ENCODE measurements around the gene RTL3.
"Not testable (repeated sequence)": the region's sequence is repeated elsewhere in the genome, so short reads cannot be mapped to it uniquely, and the experiment has no call there.

RTL3 gene

GRCh38 chrX:78636096-78636495 lies 23.0 kb downstream of the RTL3 start:
- WGBS (ENCODE audit: extremely low coverage, insufficient coverage, low lambda C conversion rate) = no CpG with 5 or more reads among the region's 1 CpG

GRCh38 chrX:78624962-78625909 lies 33.9 kb downstream of the RTL3 start:
- Histone ChIP-seq H3K79me2 (ENCODE audit: control insufficient read depth, insufficient read depth, low read length) (no peaks in the 10 kb centered on the region), H2BK15ac (replicated peaks; ENCODE audit: low read depth) (no peak overlapping the region), H3K4me3 (ENCODE audit: low read length) (no peak overlapping the region), H2BK120ac (ENCODE audit: low read depth, low read length) (no peak overlapping the region), H3K4me1 (ENCODE audit: control insufficient read depth, low read depth, low read length) (no peaks in the 10 kb centered on the region), H3K23ac (ENCODE audit: low read length) (no peak overlapping the region), H3K36me3 (ENCODE audit: control insufficient read depth, insufficient read depth, low read length) (no peaks in the 10 kb centered on the region), H2AK5ac (ENCODE audit: low read length) (no peak overlapping the region), H3K27ac (ENCODE audit: low read depth, low read length) (no peak overlapping the region), H4K8ac (ENCODE audit: low read depth, low read length) (no peak overlapping the region), H2BK5ac (ENCODE audit: low read length) (no peak overlapping the region), H3K4ac (ENCODE audit: low read depth, low read length) (no peak overlapping the region), H3K79me1 (ENCODE audit: low read length) (no peaks in the 10 kb centered on the region), H3K56ac (ENCODE audit: low read length) (no peak overlapping the region), H3K9ac (ENCODE audit: low read length) (no peak overlapping the region), H3K4me2 (ENCODE audit: low read length) (no peak overlapping the region), H3K18ac (ENCODE audit: low read length) (no peak overlapping the region), H3K27me3 (ENCODE audit: insufficient read depth, low read length, poor library complexity) (no peaks in the 10 kb centered on the region), H4K5ac (ENCODE audit: low read length) (no peak overlapping the region)
- WGBS (ENCODE audit: extremely low coverage, insufficient coverage, low lambda C conversion rate) = no CpG with 5 or more reads among the region's 2 CpGs
- no peak for DNase-seq

More at GRCh38 chrX:78636096-78636495, 23.0 kb downstream of the RTL3 start:
- not testable (repeated sequence) for H4K5ac ChIP-seq (ENCODE audit: low read length); H3K4me3 ChIP-seq (ENCODE audit: low read length); H2AK5ac ChIP-seq (ENCODE audit: low read length); DNase-seq; H3K36me3 ChIP-seq (ENCODE audit: control insufficient read depth, insufficient read depth, low read length); H2BK15ac ChIP-seq (replicated peaks; ENCODE audit: low read depth); H3K4ac ChIP-seq (ENCODE audit: low read depth, low read length); H3K79me2 ChIP-seq (ENCODE audit: control insufficient read depth, insufficient read depth, low read length); H4K8ac ChIP-seq (ENCODE audit: low read depth, low read length); H3K4me1 ChIP-seq (ENCODE audit: control insufficient read depth, low read depth, low read length); H3K27me3 ChIP-seq (ENCODE audit: insufficient read depth, low read length, poor library complexity); H3K4me2 ChIP-seq (ENCODE audit: low read length); H3K9ac ChIP-seq (ENCODE audit: low read length); H3K23ac ChIP-seq (ENCODE audit: low read length); H2BK5ac ChIP-seq (ENCODE audit: low read length); H2BK120ac ChIP-seq (ENCODE audit: low read depth, low read length); H3K79me1 ChIP-seq (ENCODE audit: low read length); H3K56ac ChIP-seq (ENCODE audit: low read length); H3K27ac ChIP-seq (ENCODE audit: low read depth, low read length); H3K18ac ChIP-seq (ENCODE audit: low read length)

- no peak overlapping the region for H2BK120ac ChIP-seq (ENCODE audit: low read depth, low read length)
- DNase-seq = no peak
- no CpG with 5 or more reads among the region's 1 CpG for WGBS (ENCODE audit: extremely low coverage, insufficient coverage, low lambda C conversion rate)
Measured at GRCh38 chrX:78624426-78624825, 34.7 kb downstream of the RTL3 start.

GRCh38 chrX:78622831-78623230 lies 36.3 kb downstream of the RTL3 start:
- no peak for DNase-seq
- Histone ChIP-seq H2AK5ac (ENCODE audit: low read length) (no peak overlapping the region), H3K79me2 (ENCODE audit: control insufficient read depth, insufficient read depth, low read length) (no peaks in the 10 kb centered on the region), H3K9ac (ENCODE audit: low read length) (no peak overlapping the region), H4K8ac (ENCODE audit: low read depth, low read length) (no peak overlapping the region), H3K23ac (ENCODE audit: low read length) (no peak overlapping the region), H3K27me3 (ENCODE audit: insufficient read depth, low read length, poor library complexity) (no peaks in the 10 kb centered on the region), H3K4me3 (ENCODE audit: low read length) (no peak overlapping the region), H3K4me1 (ENCODE audit: control insufficient read depth, low read depth, low read length) (no peaks in the 10 kb centered on the region), H3K4ac (ENCODE audit: low read depth, low read length) (no peak overlapping the region), H2BK5ac (ENCODE audit: low read length) (no peak overlapping the region), H3K36me3 (ENCODE audit: control insufficient read depth, insufficient read depth, low read length) (no peaks in the 10 kb centered on the region), H3K18ac (ENCODE audit: low read length) (no peak overlapping the region), H3K56ac (ENCODE audit: low read length) (no peak overlapping the region), H2BK120ac (ENCODE audit: low read depth, low read length) (no peak overlapping the region), H4K5ac (ENCODE audit: low read length) (no peak overlapping the region), H3K79me1 (ENCODE audit: low read length) (no peaks in the 10 kb centered on the region), H2BK15ac (replicated peaks; ENCODE audit: low read depth) (no peak overlapping the region), H3K4me2 (ENCODE audit: low read length) (no peak overlapping the region), H3K27ac (ENCODE audit: low read depth, low read length) (no peak overlapping the region)
- no CpG with 5 or more reads among the region's 1 CpG for WGBS (ENCODE audit: extremely low coverage, insufficient coverage, low lambda C conversion rate)

More at GRCh38 chrX:78624426-78624825, 34.7 kb downstream of the RTL3 start:
- Histone ChIP-seq H2AK5ac (ENCODE audit: low read length) (no peak overlapping the region), H3K4ac (ENCODE audit: low read depth, low read length) (no peak overlapping the region), H3K56ac (ENCODE audit: low read length) (no peak overlapping the region), H3K18ac (ENCODE audit: low read length) (no peak overlapping the region), H3K4me3 (ENCODE audit: low read length) (no peak overlapping the region), H3K27me3 (ENCODE audit: insufficient read depth, low read length, poor library complexity) (no peaks in the 10 kb centered on the region), H4K8ac (ENCODE audit: low read depth, low read length) (no peak overlapping the region), H3K27ac (ENCODE audit: low read depth, low read length) (no peak overlapping the region), H3K23ac (ENCODE audit: low read length) (no peak overlapping the region), H2BK5ac (ENCODE audit: low read length) (no peak overlapping the region), H3K36me3 (ENCODE audit: control insufficient read depth, insufficient read depth, low read length) (no peaks in the 10 kb centered on the region), H3K9ac (ENCODE audit: low read length) (no peak overlapping the region), H2BK15ac (replicated peaks; ENCODE audit: low read depth) (no peak overlapping the region), H3K79me2 (ENCODE audit: control insufficient read depth, insufficient read depth, low read length) (no peaks in the 10 kb centered on the region), H4K5ac (ENCODE audit: low read length) (no peak overlapping the region), H3K4me1 (ENCODE audit: control insufficient read depth, low read depth, low read length) (no peaks in the 10 kb centered on the region), H3K4me2 (ENCODE audit: low read length) (no peak overlapping the region), H3K79me1 (ENCODE audit: low read length) (no peaks in the 10 kb centered on the region)

- Histone ChIP-seq H3K4me3 (ENCODE audit: low read length) (no peak overlapping the region), H3K9ac (ENCODE audit: low read length) (no peak overlapping the region), H3K23ac (ENCODE audit: low read length) (no peak overlapping the region), H3K4me2 (ENCODE audit: low read length) (no peak overlapping the region), H3K4ac (ENCODE audit: low read depth, low read length) (no peak overlapping the region), H4K5ac (ENCODE audit: low read length) (no peak overlapping the region), H3K36me3 (ENCODE audit: control insufficient read depth, insufficient read depth, low read length) (no peaks in the 10 kb centered on the region), H2BK120ac (ENCODE audit: low read depth, low read length) (no peak overlapping the region), H3K27ac (ENCODE audit: low read depth, low read length) (no peak overlapping the region), H3K4me1 (ENCODE audit: control insufficient read depth, low read depth, low read length) (no peaks in the 10 kb centered on the region), H3K27me3 (ENCODE audit: insufficient read depth, low read length, poor library complexity) (no peaks in the 10 kb centered on the region), H2BK5ac (ENCODE audit: low read length) (no peak overlapping the region), H2BK15ac (replicated peaks; ENCODE audit: low read depth) (no peak overlapping the region), H3K18ac (ENCODE audit: low read length) (no peak overlapping the region), H3K79me1 (ENCODE audit: low read length) (no peaks in the 10 kb centered on the region), H2AK5ac (ENCODE audit: low read length) (no peak overlapping the region), H4K8ac (ENCODE audit: low read depth, low read length) (no peak overlapping the region), H3K79me2 (ENCODE audit: control insufficient read depth, insufficient read depth, low read length) (no peaks in the 10 kb centered on the region), H3K56ac (ENCODE audit: low read length) (no peak overlapping the region)
- no peak for DNase-seq
- WGBS (ENCODE audit: extremely low coverage, insufficient coverage, low lambda C conversion rate) = no CpG with 5 or more reads among the region's 3 CpGs
Measured at GRCh38 chrX:78619834-78620233, 39.3 kb downstream of the RTL3 start.

All from mesendoderm (in vitro differentiated cells).